Sigmoid colon (tissue), 7 donors: ENCODE data around the gene ISOC1. TPM values are rescaled to one million over a fixed set of nuclear protein-coding genes. Genes with fewer than 3 reads are reported as not detected.

Source experiments
- DNase-seq: peaks from one replicate; pipeline ENCODE4 v3.0.0-alpha.2; 2019
- H3K27ac ChIP-seq, 4 donors: fragments of 200-600 bp; sonication (generic); one replicate each; pipeline ENCODE4 v1.5.1; 2016 to 2019; ENCODE audit warnings: mild to moderate bottlenecking in 1 of 4
- H3K27me3 ChIP-seq, 3 donors: fragments of 200-600 bp; sonication (generic); one replicate each; pipeline ENCODE4 v1.5.1; 2019; ENCODE audit warnings: mild to moderate bottlenecking in 1 of 3
- H3K36me3 ChIP-seq, 4 donors: fragments of 200-600 bp; sonication (generic); one replicate each; pipeline ENCODE4 v1.5.1; 2016 to 2019
- H3K4me1 ChIP-seq, 4 donors: fragments of 200-600 bp; sonication (generic); one replicate each; pipeline ENCODE4 v1.5.1; 2017 to 2019
- H3K4me3 ChIP-seq, 4 donors: fragments of 200-600 bp; sonication (generic); one replicate each; pipeline ENCODE4 v1.5.1; 2017 to 2019; ENCODE audit warnings: mild to moderate bottlenecking in 2 of 4, moderate library complexity in 1 of 4
- H3K9me3 ChIP-seq, 4 donors: fragments of 200-600 bp in 3 of 4; sonication (generic) in 3 of 4; one replicate each; pipeline versions ENCODE4 v1.5.1 to v1.6.1; 2013 to 2019
- CTCF ChIP-seq, 4 experiments: fragments of 450-650 bp in 3 of 4; fragments of 200-600 bp in 1 of 4; IDR thresholded peaks; one replicate each; pipeline ENCODE4 v1.5.1; 2016 to 2019; ENCODE audit warnings: antibody characterized with exemption in 4 of 4, mild to moderate bottlenecking in 3 of 4, moderate library complexity in 2 of 4
- EP300 ChIP-seq, 4 donors: sonication (generic); formaldehyde crosslinking; IDR thresholded peaks; one replicate each; pipeline ENCODE4 v1.6.1; 2017; ENCODE audit warnings: antibody characterized with exemption in 4 of 4
- POLR2A ChIP-seq, 2 donors: fragments of 450-650 bp; IDR thresholded peaks; one replicate each; pipeline ENCODE4 v1.6.1; 2016; ENCODE audit warnings: antibody characterized with exemption in 2 of 2, mild to moderate bottlenecking in 2 of 2, moderate library complexity in 2 of 2
- POLR2AphosphoS5 ChIP-seq, 4 donors: sonication (generic); formaldehyde crosslinking; IDR thresholded peaks; one replicate each; pipeline ENCODE4 v1.6.1; 2017; ENCODE audit warnings: antibody characterized with exemption in 4 of 4
- WGBS, 2 donors: extraction: QIAGEN DNeasy Blood & Tissue Kit; methylation state at CpG; one replicate each; pipeline ENCODE4 v1.1.7; 2013; 5-methylcytosine and 5-hydroxymethylcytosine counted together
- intact Hi-C: fragments of 100-400 bp; cut with DNase I; formaldehyde crosslinking; loops from one replicate; pipeline ENCODE4 v1.15.1; 2023
- polyA plus RNA-seq, 3 donors: library from polyadenylated mRNA; stranded (reverse); fragments of 200-250 nt; gene quantifications; one replicate each; pipeline ENCODE4 v1.2.3, GENCODE V29; 2013
- total RNA-seq, 4 donors: library from RNA; depleted of rRNA; stranded (reverse); fragments of >200 nt; gene quantifications; one replicate each; pipeline ENCODE4 v1.1.0, GENCODE V29; 2016
- donor health status: healthy with polysubstance abuse.
- donor health status: Bipolar disorder and iron deficiency.
- donor health status: healthy.

ISOC1 gene
- total and polyA plus RNA-seq, 7 donors = 14.1 to 34.2 (median 21.6) TPM

- Histone ChIP-seq H3K4me1 (peaks cover 0 to 14% (median 6%) of the 10 kb centered on the region in 4 donors), H3K4me3 (no peak overlapping the region), H3K27ac (no peak overlapping the region), H3K9me3 (no peaks in the 10 kb centered on the region), H3K27me3 (no peaks in the 10 kb centered on the region), H3K36me3 (peaks cover 0 to 30% (median 0%) of the 10 kb centered on the region in 4 donors)
- intact Hi-C loops = no loop called here
- no peak for DNase-seq
- 95 to 96% methylated on average over 5 of the region's 5 CpGs for WGBS, 2 donors
- TF ChIP-seq EP300 (IDR thresholded peaks at IDR 0.05) (no peak), POLR2AphosphoS5 (IDR thresholded peaks at IDR 0.05) (no peak), POLR2A (IDR thresholded peaks at IDR 0.05) (no peak), CTCF (IDR thresholded peaks at IDR 0.05) (no peak)
Observed at GRCh38 chr5:129104915-129105455, 10.4 kb downstream of the ISOC1 start.

GRCh38 chr5:129107637-129108036 is 13.1 kb downstream of the ISOC1 start:
- Histone ChIP-seq H3K27me3 (no peaks in the 10 kb centered on the region), H3K4me3 (no peak overlapping the region), H3K27ac (no peak overlapping the region), H3K4me1 (peaks cover 0 to 8% (median 2%) of the 10 kb centered on the region in 4 donors), H3K9me3 (no peaks in the 10 kb centered on the region), H3K36me3 (peaks cover 0 to 30% (median 0%) of the 10 kb centered on the region in 4 donors)
- no peak for DNase-seq
- intact Hi-C loops = no loop called here
- TF ChIP-seq CTCF (IDR thresholded peaks at IDR 0.05) = no peak
- TF ChIP-seq POLR2AphosphoS5 (IDR thresholded peaks at IDR 0.05) = no peak
- no peak for TF ChIP-seq EP300 (IDR thresholded peaks at IDR 0.05)
- TF ChIP-seq POLR2A (IDR thresholded peaks at IDR 0.05) = no peak
- WGBS, 2 donors = 87 to 95% methylated on average over 1 of the region's 1 CpG

- Histone ChIP-seq H3K27me3 (no peaks in the 10 kb centered on the region), H3K36me3 (peaks cover 0 to 25% (median 0%) of the 10 kb centered on the region in 4 donors), H3K9me3 (no peaks in the 10 kb centered on the region), H3K4me3 (no peak overlapping the region), H3K4me1 (no peaks in the 10 kb centered on the region), H3K27ac (no peak overlapping the region)
- no peak for TF ChIP-seq CTCF (IDR thresholded peaks at IDR 0.05)
- TF ChIP-seq POLR2A (IDR thresholded peaks at IDR 0.05) = no peak
- no peak for TF ChIP-seq POLR2AphosphoS5 (IDR thresholded peaks at IDR 0.05)
- TF ChIP-seq EP300 (IDR thresholded peaks at IDR 0.05) = no peak
- DNase-seq = no peak
- intact Hi-C loops = loop anchor here (5.0 kb wide), 1 partner anchor 657 kb away; no protein-coding TSS in a partner anchor
- 81 to 83% methylated on average over 3 of the region's 3 CpGs for WGBS, 2 donors
Observed at GRCh38 chr5:129110742-129111141, 16.2 kb downstream of the ISOC1 start.

- no peak overlapping the region for H3K27ac ChIP-seq
- H3K9me3 ChIP-seq = no peaks in the 10 kb centered on the region
- no peak overlapping the region for H3K4me3 ChIP-seq
- intact Hi-C loops = loop anchor here (5.0 kb wide), 1 partner anchor 656 kb away; no protein-coding TSS in a partner anchor
- 87 to 90% methylated on average over 2 of the region's 2 CpGs for WGBS, 2 donors
- no peak for DNase-seq
- H3K36me3 ChIP-seq = peaks cover 0 to 22% (median 0%) of the 10 kb centered on the region in 4 donors
- no peak for TF ChIP-seq POLR2A (IDR thresholded peaks at IDR 0.05)
- TF ChIP-seq CTCF (IDR thresholded peaks at IDR 0.05) = no peak
- no peak for TF ChIP-seq EP300 (IDR thresholded peaks at IDR 0.05)
- no peaks in the 10 kb centered on the region for H3K27me3 ChIP-seq
- H3K4me1 ChIP-seq = no peaks in the 10 kb centered on the region
Observed at GRCh38 chr5:129111351-129111750, 16.8 kb downstream of the ISOC1 start.

- no peak for TF ChIP-seq EP300 (IDR thresholded peaks at IDR 0.05)
- no peak for TF ChIP-seq CTCF (IDR thresholded peaks at IDR 0.05)
- no peak for TF ChIP-seq POLR2A (IDR thresholded peaks at IDR 0.05)
- no peak for TF ChIP-seq POLR2AphosphoS5 (IDR thresholded peaks at IDR 0.05)
- 92 to 93% methylated on average over 3 of the region's 3 CpGs for WGBS, 2 donors
- Histone ChIP-seq H3K4me1 (no peaks in the 10 kb centered on the region), H3K36me3 (peaks cover 0 to 20% (median 0%) of the 10 kb centered on the region in 4 donors), H3K27ac (no peak overlapping the region), H3K9me3 (no peaks in the 10 kb centered on the region), H3K27me3 (no peaks in the 10 kb centered on the region), H3K4me3 (no peak overlapping the region)
- intact Hi-C loops = loop anchor here (5.0 kb wide), 1 partner anchor 655 kb away; no protein-coding TSS in a partner anchor
- DNase-seq = no peak
Observed at GRCh38 chr5:129112295-129112694, 17.7 kb downstream of the ISOC1 start.
